Fibroblast of skin of left biceps (primary cell): ENCODE results near the gene SMIM44.
A peak's percentile ranks its signal among the peaks of the same experiment; 100 is the strongest.

Experiments
- DNase-seq, 2 experiments: peaks; one replicate each; pipeline ENCODE4 v3.0.0-alpha.2; 2013; ENCODE audit warnings: low read depth in 2 of 2

SMIM44 gene

DNA sequence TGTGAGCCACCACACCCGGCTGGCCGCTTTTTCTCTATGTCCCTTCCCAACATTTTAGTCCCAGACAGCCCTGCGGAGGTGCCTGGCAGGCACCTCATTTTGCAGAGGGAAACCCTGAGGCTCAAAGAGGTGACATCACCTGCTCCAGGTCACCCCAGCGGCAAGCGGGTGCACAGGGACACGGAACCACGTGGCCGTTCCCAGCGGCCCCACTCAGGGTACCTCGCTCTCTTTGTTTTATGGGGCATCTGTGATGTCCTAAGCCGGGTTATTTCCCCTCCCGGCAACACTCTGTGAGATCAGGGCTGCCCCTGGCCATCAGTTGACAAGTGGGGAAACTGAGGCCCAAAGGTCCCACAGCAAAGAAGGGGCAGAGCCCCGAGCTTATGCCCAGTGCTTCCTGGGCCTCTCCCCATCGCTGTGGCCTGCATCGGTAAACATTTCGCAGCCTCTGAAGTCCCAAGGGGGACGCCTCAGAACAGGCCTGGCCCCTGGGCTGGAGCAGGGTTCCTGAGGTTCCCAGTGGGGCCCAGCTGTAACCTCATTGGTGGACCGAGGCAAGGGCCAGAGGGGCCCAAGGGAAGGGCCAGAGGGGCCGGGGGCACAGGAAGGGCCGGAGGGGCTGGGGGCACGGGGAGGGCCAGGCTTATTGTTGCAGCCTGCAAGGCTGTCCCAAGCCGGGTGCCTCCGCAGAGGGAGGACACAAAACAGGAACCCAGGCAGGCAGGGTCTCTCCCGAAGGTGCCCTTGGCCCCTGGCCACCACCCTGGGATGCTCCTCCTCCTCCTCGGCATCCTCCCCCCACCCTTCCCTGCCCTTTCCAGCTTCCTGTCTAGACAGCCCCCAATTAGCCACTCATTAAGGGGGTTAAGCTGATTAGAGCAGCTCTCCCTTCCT lies 41.9 kb downstream of the SMIM44 start:
- DNase-seq, result no peak

DNA sequence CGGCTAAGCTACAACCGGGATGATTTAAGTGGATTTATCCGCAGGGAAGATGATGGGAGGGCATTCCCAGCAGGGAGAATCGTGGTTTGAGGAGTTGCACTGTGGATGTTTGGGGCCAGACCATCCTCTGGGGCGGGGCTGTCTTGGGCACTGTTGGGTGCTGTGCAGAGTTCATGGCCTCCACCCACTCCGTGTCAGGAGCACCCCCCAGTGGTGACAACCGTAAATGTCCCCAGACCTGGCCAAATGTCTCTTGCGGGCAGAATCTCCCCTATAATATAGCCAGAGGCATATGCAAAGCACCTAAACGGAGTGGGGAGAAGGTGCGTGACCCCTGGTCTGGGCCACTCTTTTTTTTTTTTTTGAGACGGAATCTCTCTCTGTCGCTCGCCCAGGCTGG lies 43.2 kb downstream of the SMIM44 start:
- DNase-seq, result no peak

- DNase-seq, result peak; percentile 79 to 84
Observed at GRCh38 chr19:3434630-3435553, 48.3 kb downstream of the SMIM44 start.

- DNase-seq, result no peak
Observed at GRCh38 chr19:3433805-3434540, 49.3 kb downstream of the SMIM44 start.

GRCh38 chr19:3433313-3433712 lies 49.9 kb downstream of the SMIM44 start:
- DNase-seq, result no peak
